ENCODE data around the gene ACKR2. TPM values are rescaled to one million over a fixed set of nuclear protein-coding genes. Genes with fewer than 3 reads are reported as not detected.

Gene ACKR2
- total RNA-seq, 2 donors from 2014 or later = 0.78 to 6.2 TPM

GRCh38 chr3:42905740-42906069 lies 96.5 kb downstream of the ACKR2 start:
- no peak for TF ChIP-seq CTCF (IDR thresholded peaks at IDR 0.05)
- no peaks in the 10 kb centered on the region for H3K9me3 ChIP-seq
- H3K36me3 ChIP-seq = peaks cover 12% of the 10 kb centered on the region
- H3K27me3 ChIP-seq = no peaks in the 10 kb centered on the region
- H3K4me1 ChIP-seq = peaks cover 0 to 20% of the 10 kb centered on the region in 2 donors
- peak overlapping the region; percentile 64 to 65 for H3K4me3 ChIP-seq
- H3K27ac ChIP-seq = peak overlapping the region; percentile 46 to 55
- no peak for DNase-seq (ENCODE audit: low spot score)

GRCh38 chr3:42906070-42906847 lies 97.0 kb downstream of the ACKR2 start, which contains the start of gene ZNF662:
ZNF662 (plus strand) TSS chr3:42906142; CDS start chr3:42908115, 1,973 bp downstream.
- DNase-seq (ENCODE audit: low spot score) = no peak
- H3K27me3 ChIP-seq = no peaks in the 10 kb centered on the region
- peaks cover 0 to 5% of the 10 kb centered on the region in 2 donors for H3K9me3 ChIP-seq
- peaks cover 17% of the 10 kb centered on the region for H3K36me3 ChIP-seq
- peak within 1 kb of the TSS; percentile 46 to 55 for H3K27ac ChIP-seq
- H3K4me3 ChIP-seq = peak within 1 kb of the TSS; percentile 64 to 65
- H3K4me1 ChIP-seq = peaks cover 0 to 20% of the 10 kb centered on the region in 2 donors
- no peak for TF ChIP-seq CTCF (IDR thresholded peaks at IDR 0.05)

GRCh38 chr3:42906848-42907183 lies 97.6 kb downstream of the ACKR2 start:
- peaks cover 23% of the 10 kb centered on the region for H3K36me3 ChIP-seq
- peak overlapping the region; percentile 64 to 65 for H3K4me3 ChIP-seq
- H3K27ac ChIP-seq = peak overlapping the region in 1 of 2 donors; percentile 55
- peaks cover 0 to 10% of the 10 kb centered on the region in 2 donors for H3K9me3 ChIP-seq
- no peak for TF ChIP-seq CTCF (IDR thresholded peaks at IDR 0.05)
- peaks cover 0 to 20% of the 10 kb centered on the region in 2 donors for H3K4me1 ChIP-seq
- DNase-seq (ENCODE audit: low spot score) = no peak
- no peaks in the 10 kb centered on the region for H3K27me3 ChIP-seq

GRCh38 chr3:42908675-42909074 lies 99.4 kb downstream of the ACKR2 start:
- Histone ChIP-seq H3K36me3 (peaks cover 34% of the 10 kb centered on the region), H3K9me3 (peaks cover 5 to 23% of the 10 kb centered on the region in 2 donors), H3K27me3 (no peaks in the 10 kb centered on the region), H3K4me3 (no peak overlapping the region), H3K27ac (no peak overlapping the region), H3K4me1 (peaks cover 0 to 20% of the 10 kb centered on the region in 2 donors)
- no peak for TF ChIP-seq CTCF (IDR thresholded peaks at IDR 0.05)
- no peak for DNase-seq (ENCODE audit: low spot score)

GRCh38 chr3:42911551-42911950 lies 102.3 kb downstream of the ACKR2 start:
- TF ChIP-seq CTCF (IDR thresholded peaks at IDR 0.05) = no peak
- H3K4me1 ChIP-seq = peaks cover 0 to 8% of the 10 kb centered on the region in 2 donors
- H3K27ac ChIP-seq = no peak overlapping the region
- H3K9me3 ChIP-seq = peaks cover 24 to 52% of the 10 kb centered on the region in 2 donors
- no peak for DNase-seq (ENCODE audit: low spot score)
- no peaks in the 10 kb centered on the region for H3K27me3 ChIP-seq
- H3K36me3 ChIP-seq = peaks cover 52% of the 10 kb centered on the region
- H3K4me3 ChIP-seq = no peak overlapping the region
